ENCODE measurements around the gene P2RY4.
"Not testable (repeated sequence)": the region's sequence is repeated elsewhere in the genome, so short reads cannot be mapped to it uniquely, and the experiment has no call there.

- not testable (repeated sequence) for TF ChIP-seq POLR2AphosphoS5, POLR2A, CTCF (IDR thresholded peaks at IDR 0.05)
These were observed 14.0 kb upstream of the P2RY4 start for GRCh38 chrX:70274029-70274428.

Data from breast epithelium (tissue), 3 donors.